Iris pigment epithelial cell (primary cell): ENCODE data around the gene DNAH6.
"Not testable (repeated sequence)": the region's sequence is repeated elsewhere in the genome, so short reads cannot be mapped to it uniquely, and the experiment has no call there.

Experiments used
- DNase-seq: peaks from one replicate; pipeline ENCODE4 v3.0.0-alpha.2; 2011; ENCODE audit warnings: low read depth

DNAH6 gene

GRCh38 chr2:84735389-84735788, 219.1 kb downstream of the DNAH6 start:
- DNase-seq: peak; percentile 15

DNA sequence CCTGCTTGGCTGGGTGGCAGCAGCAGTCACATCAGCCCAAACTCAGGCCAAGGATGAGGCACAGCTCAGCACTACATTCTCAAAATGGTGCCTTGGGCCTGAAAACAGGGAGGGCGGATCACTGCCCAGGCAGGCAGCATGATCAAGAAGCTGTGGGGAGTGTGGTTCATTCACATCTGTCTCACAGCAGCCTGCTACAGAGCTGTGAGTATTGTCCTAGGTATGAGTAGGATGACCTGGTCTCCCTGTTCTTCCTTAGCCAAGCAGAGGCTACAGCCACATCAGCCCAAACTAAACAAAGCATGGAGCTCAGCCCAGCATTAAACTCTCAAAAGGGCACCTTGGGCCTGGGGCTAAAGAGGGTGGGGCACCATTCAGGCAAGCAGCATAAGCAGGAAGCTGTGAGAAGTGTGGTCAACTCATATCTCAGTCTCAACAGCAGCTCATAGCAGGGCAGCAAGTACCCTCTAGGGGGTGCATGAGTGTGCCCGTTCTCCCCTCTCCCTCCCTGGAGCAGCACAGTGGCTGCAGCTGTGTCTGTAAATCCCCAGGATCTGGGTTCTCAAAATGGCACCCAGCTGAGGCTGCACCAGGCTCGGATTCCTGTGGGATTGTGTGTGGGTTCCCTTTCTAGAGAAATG, 225.0 kb downstream of the DNAH6 start:
- DNase-seq: peak; percentile 15

- DNase-seq: no peak
Measured at GRCh38 chr2:84748341-84748740, 232.0 kb downstream of the DNAH6 start.

- no peak for DNase-seq
Measured at GRCh38 chr2:84749442-84749841, 233.1 kb downstream of the DNAH6 start.

- DNase-seq: no peak
Measured at GRCh38 chr2:84755096-84755495, 238.8 kb downstream of the DNAH6 start.

DNA sequence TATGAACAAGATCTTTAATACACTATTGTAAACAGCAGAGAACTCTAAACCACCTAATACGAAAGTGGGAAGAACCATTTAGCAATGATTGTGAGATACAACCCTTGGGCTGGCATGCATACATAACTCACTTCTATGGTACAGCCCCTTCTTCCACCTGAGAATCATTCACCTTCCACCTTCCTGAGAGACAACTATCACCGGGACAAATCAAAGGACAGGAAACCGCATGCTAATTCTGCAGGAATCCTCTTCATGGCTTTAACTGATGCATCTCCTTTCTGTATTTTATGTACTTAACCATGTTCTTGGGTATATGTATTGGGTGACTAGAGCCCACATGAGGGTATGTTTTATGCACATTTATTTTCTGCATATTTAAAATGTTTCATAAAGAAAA, 241.3 kb downstream of the DNAH6 start:
- no peak for DNase-seq

DNA sequence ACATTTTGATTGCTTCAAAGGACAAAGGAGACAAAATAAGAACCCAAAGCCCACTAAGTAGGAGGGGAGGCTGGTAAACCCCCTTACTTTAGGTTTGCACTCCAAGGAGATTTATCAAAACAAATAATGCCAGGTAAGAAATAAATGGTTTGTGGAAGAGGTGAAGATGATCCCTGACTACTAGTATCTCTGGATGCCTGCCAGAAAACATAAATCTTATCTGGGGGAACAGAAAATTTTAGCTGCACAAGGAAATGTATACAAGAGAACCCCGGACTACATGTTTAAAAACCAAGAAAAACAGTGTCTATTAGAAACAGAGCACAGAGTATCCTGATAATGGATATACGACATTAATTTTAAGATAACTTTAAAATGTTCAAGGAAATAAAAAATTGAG, 250.5 kb downstream of the DNAH6 start:
- no peak for DNase-seq

GRCh38 chr2:84768840-84769239, 252.5 kb downstream of the DNAH6 start:
- no peak for DNase-seq

GRCh38 chr2:84770280-84770679, 254.0 kb downstream of the DNAH6 start:
- no peak for DNase-seq

GRCh38 chr2:84771251-84771650, 255.0 kb downstream of the DNAH6 start:
- no peak for DNase-seq

- not testable (repeated sequence) for DNase-seq
Measured at GRCh38 chr2:84773562-84773961, 257.3 kb downstream of the DNAH6 start.

- peak; percentile 14 for DNase-seq
Measured at GRCh38 chr2:84776011-84776410, 259.7 kb downstream of the DNAH6 start.

GRCh38 chr2:84778911-84779690, 262.8 kb downstream of the DNAH6 start:
- DNase-seq: no peak

DNA sequence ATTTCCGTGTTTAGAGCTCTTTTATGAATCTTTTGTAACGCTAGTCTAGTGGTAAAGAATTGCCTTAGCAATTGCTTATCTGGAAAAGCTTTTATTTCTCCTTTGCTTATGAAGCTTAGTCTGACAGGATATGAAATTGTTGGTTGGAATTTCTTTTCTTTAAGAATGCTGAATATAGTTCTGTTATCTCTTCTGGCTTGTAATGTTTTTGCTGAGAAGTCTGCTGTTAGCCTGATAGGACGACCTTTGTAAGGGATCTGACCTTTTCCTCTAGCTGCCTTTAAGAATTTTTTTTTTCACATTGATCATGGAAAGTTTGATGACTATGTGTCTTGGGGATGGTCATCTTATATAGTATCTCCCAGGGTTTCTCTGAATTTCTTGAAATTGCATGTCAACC, 263.5 kb downstream of the DNAH6 start:
- peak; percentile 29 for DNase-seq

DNA sequence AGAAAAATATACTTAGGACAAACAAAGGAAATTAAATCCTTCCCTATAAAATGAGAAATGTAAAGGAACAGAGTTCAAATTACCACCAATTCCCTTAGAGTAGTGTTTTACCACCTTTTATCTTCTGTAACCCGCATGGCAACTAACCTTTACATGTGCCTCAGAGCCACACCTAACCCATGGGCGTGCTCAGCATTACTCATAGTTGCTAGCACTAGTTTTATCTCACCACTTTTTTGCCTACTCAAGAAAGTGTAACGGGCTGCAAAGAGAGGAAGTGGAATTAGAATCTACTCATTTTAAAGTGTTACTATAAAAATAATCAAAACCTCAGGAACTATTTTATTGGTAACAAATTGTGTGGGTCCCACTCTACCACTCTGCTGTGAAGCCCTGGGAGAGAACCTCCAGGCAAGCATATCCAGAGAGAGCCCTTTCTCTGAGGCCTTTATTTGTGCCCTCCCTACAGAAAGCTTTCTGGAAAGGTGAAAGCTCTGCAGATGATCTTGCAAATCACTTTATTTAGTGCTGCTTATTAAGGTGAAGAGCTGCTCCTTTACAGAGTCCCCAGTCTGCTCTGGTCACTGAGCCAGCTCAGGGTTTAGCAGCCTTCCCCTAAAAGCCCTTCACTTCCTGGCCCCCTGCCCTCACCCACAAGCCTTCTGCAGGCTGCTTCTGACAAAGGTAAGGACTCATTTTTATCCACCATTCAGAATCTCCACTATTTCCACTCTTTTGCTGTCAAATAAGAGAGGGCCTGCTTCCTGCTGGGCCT, 265.8 kb downstream of the DNAH6 start:
- peak; percentile 55 for DNase-seq

DNA sequence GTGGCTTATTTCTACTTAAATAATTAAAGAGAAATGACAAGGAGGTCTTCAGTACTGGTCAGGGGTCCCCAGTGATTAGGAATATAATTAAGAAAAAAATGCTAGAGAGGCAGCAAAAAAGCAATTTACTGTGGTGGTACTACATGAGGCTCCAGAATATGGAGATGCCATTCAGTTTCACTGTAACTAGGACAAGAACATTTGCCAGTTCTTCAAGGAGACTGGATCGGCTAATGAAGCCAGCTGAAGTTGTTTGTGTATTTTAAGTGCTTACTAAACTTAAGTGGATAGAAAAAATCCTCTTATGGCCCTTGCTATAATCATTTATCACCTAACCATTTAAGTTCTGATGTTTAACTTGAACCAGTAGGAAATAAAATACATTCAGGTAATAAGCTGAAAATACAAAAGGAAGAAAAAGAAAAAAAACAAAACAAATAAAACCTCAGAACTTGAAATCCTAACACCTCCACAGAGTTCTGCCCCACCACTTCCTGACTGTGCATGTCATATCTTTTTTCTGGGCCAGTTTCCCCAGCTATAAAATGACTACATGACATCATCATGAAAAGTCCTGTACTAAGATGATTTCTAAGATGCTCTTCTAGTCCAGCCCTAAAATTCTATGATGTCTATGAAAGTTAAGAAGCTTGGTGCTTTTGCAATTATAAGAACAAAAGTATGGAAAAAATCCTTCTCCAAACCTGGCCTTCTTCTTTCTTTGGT, 266.6 kb downstream of the DNAH6 start:
- DNase-seq: no peak

DNA sequence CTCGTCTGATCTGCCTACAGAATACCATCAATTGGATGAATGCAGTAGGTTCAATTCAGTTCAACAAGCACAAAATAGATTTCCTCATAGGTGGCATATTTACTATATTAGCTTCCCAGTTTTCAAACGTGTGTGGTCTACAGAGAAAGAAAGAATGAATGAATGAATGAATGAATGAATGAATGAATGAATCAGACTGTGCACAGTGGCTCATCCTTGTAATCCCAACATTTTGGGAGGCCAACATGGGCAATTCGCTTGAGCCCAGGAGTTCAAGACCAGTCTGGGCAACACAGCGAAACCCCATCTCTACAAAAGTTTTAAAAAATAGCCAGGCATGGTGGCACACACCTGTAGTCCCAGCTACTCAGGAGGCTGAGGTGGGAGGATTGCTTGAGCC, 269.7 kb downstream of the DNAH6 start:
- DNase-seq: no peak

DNA sequence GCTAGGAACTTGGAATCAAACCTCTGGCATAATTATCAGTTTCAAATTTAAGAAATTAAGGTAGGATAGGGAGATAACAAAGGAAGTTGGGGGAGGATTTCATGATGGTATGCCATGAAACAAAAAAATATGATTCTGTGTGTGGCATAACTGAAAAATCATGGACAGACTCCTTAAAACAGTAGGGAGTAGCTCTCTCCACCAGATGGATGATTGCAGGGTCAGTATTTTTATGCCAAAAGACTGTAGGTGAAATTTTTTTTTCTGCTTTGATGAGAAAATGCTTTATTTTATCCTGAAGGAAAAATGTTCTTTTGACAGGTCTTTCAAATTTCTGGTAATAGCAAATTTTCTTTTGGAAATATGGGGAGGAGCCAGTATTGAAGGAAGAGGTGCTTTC, 270.3 kb downstream of the DNAH6 start:
- no peak for DNase-seq

- no peak for DNase-seq
Measured at GRCh38 chr2:84788027-84788426, 271.7 kb downstream of the DNAH6 start.

DNA sequence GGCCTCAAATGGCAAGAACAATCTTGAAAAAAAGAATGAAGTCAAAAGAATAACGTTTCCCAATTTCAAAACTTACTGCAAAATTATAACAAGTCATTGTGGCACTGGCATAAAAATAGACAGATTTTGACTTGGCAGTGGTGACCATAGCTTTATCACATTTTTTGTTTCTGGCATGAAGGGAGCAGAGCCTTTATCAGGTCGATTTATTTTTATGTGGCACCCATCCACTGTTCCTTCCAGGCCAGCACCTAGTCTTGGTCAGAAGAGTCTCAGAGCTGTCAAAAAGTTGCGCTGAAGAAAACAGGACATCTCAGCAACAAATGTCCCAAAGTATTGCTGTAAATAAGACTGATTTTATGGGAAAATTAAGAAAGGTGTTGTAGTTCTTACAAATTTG, 272.2 kb downstream of the DNAH6 start:
- DNase-seq: no peak

DNA sequence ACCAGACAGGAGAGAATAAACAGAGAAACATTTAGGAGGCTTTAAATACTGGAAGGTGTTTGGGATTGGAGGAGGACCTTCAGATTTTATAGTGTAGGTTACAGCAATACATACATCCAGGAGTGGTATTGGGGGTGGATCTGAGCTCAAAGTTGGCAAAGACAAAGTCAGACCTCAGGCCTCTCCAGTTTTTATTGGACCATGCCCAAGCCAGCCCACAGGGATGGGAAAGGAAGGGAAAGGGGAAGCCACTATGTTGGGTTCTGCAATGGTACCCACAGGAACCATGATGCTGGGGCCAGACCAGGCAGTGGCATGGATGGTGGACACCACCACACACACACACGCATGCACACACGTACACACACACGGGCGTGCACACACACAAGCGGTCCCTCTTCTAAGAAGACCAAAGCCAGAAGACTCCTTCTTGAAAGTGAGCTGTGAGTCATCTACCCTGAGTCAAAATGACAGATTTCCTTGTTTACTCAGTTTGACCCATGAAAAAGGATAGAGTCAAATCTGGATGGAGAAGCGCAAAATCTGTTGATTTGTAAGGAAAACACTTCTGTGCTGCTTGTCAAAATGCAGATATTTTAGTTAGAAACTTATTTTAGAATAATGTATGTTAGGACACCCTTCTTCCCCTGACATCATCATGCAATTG, 276.7 kb downstream of the DNAH6 start:
- peak; percentile 34 for DNase-seq

GRCh38 chr2:84793641-84794040, 277.3 kb downstream of the DNAH6 start:
- no peak for DNase-seq
